HG03565 (cell line): Measurements from ENCODE around the gene BAHCC1.

Experiments used
- ATAC-seq: cut with Tn5 transposase; IDR thresholded peaks from one replicate; pipeline ENCODE4 v1.9.1; 2021; ENCODE audit warnings: mild to moderate bottlenecking, moderate library complexity; ENCODE audit not compliant: unreplicated experiment

BAHCC1 gene

DNA sequence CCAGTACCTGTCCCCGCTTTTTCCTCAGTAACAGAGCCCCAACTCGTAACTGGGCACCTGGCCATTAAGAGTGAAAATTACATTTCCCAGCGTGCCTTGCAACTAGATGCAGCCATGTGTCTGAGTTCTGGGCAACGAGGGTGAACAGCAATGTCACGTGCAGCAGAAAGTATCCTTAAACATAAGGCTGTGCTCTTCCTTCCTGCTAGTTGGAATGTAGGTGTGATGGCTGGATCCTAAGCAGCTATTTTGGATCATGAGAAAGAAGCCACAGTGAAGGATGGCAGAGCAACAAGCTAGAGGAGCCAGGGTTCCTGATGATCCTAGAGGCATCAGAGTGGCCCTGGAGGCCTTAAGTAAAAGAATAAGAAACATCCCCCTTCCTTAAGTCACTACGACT lies 81.4 kb downstream of the BAHCC1 start:
- ATAC-seq: no peak

DNA sequence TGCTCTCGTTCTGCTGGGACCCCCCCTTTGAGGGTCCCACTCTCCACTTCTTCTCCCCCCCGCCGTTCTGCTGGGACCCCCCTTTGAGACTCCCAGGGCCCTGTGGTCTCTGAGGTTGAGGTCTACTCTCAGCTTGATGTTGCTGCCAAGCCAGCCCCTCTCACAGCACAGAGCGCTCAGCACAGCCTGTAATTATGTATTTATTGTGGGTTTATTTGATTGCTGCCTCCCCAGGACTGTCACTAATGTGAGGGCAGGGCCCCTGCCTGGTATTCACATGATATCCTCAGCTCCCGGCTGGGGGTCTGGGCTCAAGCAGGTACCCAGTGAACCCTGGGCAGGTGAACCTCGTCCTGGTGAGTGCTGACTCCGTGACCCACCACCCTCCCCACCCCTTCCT lies 81.9 kb downstream of the BAHCC1 start:
- no peak for ATAC-seq

DNA sequence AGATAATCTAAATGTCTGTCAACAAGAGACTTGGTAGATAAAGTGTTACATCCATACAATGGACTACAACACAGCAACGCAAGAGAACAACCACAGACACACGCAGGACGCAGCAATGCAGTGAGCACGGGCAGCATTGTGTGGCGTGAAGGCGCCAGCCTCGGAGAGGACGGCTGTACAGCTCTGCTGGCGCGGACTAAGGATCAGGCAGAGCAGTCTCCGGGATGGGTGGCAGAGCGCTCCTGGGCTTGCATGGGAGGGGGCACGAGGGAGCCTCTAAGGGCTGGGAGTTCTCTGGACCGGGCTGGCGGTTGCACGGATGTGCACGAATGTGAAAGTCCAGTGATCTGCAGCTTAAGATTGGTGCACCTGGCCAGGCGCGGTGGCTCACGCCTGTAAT lies 82.9 kb downstream of the BAHCC1 start:
- ATAC-seq: no peak

DNA sequence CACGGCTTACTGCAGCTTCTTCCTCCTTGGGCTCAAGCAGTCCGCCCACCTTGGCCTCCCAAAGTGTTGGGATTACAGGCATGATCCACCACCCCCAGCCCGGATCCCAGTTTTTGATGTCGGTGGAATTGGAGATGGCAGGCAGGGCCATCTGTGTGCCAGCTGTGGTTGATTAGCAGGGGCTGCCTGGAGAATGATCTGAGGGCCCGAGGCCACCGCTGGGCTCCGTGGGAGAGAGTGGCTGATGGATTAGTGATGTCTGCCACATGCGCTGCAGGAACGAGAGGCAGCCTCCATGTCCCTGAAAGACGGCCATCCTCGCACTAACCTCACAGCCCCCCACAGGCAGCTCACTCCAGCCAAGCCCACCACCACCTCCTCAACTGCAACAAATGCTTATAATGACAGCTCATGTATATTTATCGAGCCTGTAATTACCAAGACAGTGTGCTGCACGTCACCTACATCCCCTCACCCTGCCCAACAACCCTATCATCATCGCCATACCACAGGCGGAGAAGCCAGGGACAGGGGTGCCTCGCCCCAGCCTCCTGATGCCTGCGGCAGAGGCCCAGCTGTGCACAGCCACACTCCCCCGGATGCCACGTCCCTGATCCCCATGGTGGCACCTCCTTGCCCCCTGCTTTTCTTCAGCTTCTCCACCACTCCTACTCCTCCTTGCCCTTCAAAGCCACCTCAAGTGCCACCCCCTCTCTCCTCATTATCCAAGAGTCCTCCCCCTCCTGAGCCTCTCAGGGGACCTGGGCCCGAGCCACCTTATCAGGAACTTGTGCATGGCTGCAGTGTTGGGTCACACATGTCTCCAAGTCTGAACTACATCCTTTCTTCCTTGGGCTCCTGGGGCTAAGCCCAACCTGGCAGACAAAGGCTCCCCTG lies 84.2 kb downstream of the BAHCC1 start:
- ATAC-seq: no peak

DNA sequence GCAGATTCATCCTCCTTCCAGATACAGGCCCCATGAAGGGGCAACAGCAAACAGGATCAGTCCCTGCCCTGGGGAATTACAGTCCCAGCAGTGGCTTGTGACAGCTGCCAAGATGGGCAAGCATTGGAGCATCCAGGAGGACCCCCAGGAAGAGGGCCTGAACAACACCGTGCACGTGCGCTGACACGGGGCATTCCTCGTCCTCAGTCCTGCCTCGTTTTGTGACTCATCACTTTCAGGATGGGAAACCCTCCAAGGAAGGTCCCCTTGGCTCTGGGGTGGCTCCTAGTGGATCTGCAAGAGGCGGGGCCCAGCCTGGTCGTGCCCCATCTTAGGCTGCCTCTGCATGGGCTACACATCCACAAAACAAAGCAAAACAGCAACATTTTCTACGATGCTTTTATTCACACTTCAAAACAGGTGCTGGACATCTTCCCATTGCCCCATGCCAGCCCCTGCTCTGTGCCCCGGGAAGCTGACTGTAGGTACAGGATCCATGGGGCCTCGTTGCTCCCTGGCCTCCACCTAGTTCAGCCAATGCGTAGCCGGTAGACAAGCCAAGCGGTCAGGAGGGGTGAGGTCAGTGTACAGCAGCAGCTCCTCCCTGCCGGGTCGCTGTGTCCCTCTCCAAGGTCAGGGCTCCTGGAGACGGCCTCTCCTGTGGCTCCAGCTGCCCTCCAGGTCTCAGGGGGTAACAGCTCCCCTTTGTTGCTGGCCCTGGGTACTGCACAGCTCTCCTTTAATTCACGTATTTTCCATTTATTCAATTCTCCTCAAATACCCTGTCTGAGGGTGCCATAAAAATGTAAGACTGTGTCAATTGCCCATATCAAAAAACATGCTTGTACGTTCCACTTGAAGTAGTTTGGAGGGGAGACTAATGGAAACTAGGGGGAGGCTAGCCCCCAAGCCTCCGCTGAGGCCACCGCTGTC lies 85.1 kb downstream of the BAHCC1 start:
- no peak for ATAC-seq

DNA sequence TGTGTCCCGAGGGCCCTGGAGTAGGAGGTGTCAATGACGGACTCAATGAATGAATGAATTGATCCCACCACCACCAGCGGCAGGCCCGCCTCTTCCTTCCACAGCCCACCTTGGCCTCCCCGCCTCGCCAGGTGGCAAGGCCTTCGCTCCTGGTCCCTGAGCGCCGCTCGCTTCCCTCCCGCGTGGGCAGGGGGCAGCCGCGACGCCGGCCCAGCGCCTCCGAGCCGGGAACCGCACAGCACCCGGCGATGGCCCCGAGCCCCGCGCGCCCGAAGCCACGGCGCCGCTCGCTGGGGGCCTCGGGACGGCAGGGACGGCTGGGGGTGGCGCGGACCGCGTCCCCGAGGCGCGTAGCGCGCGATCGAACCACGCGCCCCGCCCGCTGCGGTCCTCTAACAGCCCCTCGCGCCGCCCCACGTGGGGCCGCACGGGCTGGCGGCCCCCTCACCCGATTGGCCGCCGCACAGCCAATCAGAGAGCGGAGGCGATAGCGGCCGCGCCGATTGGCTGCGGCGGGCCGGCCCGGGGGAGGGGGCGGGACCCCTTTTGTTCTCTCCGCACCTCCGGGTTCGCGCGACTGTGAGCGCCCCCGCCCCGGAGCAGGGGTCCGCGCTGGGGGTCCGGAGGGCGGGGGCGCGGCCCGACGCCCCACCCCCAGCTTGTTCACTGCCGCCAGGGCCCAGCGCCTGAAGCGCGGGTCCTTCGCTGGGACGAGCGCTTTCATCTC lies 86.0 kb downstream of the BAHCC1 start:
- ATAC-seq: no peak

DNA sequence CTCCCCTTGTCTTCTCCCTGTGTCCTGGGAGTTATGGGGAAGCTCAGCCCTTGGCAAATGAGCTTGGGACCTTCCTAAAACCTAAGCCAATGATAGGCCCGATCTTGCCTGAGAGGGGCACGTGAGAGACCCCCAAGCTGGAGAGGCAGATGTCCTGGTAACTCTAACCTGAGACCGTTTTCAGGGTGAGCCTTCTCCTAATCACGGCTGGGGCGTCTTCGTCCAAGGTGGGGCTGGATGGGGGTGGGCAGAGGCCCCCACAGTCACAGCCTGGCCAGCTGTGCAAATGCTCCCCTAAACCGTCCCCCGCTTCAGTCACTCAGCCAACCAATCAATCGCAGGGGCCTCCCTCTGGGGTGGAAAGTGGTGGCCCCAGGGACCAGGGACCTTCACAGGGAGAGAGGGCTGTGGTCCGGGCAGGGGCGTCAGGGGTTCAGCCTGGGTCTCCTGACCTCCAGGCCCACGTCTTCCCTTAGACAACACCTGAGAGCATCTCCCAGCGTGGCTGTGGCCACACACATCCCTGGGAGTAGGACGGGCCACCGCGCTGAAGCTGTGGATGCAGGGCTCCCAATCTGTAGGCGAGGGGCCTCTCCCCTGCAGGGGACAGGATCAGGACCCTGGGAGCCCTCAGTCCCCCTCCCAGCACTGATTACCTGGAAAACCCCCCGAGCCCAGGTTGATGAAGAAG lies 86.7 kb downstream of the BAHCC1 start:
- no peak for ATAC-seq

DNA sequence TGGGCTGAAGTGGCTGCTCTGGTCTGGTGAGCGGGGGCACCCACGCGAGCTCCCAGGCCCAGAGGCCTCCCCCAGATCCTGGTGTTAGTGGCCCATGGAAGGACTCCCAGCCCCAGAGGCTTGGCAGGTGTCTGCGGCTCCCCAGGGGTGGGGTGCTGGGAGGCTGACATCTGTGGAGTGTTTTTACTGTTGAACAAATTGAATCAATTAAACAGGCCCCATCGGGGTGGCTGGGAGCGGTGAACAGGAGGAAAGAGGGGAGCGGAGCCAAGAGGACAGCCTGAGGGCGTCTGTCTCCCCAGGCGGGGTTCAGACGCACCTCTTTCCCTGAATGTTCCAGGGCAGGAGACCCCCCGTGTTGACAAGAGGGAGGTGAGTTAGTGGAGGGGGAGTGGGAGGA lies 87.4 kb downstream of the BAHCC1 start:
- ATAC-seq: no peak

DNA sequence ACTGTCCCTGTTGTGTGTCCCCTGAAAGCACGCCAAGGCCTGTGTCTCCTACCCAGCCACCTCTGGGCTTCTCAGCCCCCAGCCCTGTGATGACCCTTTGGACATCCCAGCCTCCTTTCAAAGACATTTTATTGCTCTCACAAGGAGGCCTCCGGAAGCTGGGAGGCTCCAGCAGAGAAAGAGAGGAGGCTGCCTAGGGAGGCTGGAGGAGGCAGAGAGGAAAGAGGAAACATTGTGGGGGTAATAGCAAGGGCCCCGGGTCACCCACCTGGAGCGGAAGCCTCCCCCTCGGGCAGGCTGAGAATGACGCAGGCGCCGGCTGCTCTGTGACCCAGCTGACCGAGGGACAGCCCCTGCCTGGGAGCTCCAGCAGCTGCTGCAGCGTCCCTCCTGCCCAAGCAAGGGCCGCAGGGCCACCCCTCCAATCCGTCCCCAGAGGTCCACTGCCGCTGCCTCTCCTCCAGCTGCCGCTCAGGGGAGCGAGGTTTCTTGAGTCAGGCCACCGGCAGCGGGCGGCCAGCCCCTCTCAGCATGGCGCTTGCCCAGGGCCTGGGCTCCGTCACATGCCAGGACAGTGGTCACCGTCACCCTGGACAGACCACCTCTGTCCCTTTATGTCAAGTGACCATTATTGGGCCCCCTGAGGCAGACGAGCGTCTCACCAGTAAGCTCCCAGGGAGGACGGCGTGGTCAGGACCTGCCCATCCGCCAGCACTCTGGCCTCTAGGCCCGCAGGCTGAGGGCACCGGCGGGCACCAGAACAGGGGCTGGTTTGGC lies 88.0 kb downstream of the BAHCC1 start:
- no peak for ATAC-seq

DNA sequence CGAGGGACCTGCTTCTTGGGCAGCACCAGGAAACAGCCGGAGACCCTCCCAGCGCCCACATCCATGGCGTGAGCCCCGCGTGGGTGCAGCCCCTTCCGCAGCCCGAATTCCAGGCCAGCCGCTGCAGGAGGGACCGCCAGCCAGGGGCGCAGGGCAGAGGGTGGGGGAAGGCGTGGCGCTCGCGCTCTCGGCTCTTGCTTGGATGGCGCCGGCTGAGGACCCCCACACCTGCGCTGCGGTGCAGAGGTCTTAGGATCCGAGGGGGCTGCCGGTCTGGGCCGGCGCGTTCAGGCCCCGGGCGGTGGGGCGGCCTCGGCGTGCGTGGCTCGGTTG lies 88.6 kb downstream of the BAHCC1 start:
- ATAC-seq: no peak

DNA sequence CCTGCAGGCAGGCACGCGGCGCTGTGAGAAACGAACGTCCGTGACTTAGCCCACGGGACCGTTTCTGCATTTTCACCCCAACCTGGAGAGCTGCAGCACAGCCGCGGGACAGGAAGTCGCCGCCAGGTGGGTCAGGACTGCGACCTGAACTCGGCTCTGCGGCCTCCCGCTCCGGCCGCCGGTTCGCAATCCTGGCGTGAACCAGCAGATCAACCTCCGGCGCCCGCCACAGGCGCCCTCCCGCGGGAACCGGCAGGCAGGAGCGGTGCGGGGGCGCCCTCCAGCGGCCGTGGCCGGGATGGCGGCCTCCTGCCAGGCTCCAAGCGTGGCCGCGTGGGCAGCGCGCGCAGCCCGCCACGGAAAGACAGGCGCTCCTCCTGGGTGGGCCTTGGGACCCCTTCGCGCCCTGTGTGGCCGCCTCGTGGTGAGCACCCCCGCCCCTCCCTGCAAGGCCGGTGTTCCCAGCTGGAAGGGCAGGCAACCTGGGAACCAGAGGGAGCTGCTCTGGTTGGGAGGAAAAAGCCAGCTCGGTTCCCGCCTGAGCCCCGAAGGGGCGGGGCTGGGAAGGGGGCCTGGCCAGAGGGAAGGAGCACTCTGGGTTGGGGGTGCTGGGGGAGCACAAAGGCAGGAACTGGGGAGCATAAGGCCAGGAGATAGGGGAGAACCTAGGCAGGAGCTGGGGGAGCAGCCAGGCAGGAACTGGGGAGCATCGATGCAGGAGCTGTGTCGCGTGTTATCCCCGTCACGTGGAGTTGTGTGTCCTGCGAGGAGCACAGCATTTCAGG lies 89.1 kb downstream of the BAHCC1 start:
- ATAC-seq: peak; percentile 70

DNA sequence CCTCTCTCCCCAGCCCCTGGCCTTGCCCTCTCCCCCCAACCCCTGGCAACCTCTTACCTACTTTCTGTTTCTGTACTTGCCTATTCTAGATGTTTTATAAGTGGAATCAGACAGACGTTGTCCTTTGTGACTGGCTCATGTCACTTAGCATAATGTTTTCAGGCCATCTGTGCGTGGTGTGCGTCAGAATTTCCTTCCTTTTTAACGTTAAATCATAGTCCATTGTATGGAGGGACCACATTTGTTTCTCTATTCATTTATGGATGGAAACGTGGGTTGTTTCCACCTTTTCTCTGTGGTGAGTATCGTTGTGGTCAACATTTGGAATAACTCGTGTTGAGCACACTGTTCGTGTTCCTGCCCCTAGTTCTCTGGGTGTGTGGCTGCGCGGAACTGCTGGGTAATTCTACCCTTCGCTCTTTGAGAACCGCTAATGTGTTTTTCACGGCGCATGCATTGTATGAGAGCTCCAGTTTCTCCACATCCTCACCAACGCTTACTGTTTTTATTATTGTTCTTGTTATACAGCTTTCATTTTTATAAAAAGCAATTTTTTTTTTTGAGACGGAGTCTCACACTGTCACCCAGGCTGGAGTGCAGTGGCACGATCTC lies 91.0 kb downstream of the BAHCC1 start:
- ATAC-seq: no peak

DNA sequence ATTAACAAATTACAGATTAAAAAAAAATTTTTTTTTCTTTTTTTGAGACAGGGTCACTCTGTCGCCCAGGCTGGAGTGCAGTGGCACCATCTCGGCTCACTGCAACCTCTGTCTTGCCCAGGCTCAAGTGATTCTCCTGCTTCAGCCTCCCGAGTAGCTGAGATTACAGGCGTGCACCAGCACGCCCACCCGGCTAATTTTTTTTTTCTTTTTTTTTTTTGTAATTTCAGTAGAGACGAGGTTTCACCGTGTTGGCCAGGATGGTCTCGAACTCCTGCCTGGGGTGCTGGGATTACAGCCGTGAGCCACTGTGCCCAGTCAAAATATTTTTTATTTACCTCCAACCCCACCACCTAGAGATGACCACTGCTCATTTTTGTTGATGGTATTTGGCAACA lies 91.8 kb downstream of the BAHCC1 start:
- ATAC-seq: no peak

DNA sequence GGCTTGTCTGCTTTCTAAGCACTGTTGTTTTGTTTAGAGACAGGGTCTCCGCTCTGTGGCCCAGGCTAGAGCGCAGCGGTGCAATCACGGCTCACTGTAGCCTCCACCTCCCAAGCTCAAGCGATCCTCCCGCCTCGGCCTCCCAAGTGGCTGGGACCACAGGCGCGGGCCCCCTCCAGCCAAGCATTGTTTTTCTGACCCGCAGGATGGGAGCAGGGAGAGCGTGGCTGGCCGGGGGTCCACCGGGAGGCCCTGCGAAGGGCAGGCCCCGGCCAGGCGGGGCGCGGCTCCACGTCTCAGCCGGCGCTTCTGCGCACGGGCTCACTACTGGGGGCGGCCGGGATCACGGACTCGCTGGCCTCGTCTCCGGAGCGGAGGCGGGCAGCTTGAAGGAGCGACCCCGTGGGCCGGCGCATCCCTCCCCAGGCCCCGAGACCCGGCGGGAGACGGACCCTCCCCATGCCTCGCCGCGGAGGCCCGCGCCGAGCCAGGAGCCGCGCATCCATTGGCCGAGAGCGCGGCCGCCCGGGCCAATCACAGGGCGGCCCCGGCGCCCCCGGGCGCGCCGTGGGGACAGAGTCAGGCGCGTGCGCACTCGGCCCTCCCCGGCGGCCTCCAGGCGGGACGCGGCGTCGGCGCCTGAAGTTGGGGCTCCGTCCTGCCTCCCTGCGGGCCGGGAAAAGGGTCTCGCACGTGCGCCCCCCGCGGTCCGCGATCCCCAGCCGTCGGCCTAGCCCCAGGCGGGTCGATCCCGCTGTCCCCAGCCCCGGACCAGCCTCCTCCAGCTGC lies 92.4 kb downstream of the BAHCC1 start:
- no peak for ATAC-seq

DNA sequence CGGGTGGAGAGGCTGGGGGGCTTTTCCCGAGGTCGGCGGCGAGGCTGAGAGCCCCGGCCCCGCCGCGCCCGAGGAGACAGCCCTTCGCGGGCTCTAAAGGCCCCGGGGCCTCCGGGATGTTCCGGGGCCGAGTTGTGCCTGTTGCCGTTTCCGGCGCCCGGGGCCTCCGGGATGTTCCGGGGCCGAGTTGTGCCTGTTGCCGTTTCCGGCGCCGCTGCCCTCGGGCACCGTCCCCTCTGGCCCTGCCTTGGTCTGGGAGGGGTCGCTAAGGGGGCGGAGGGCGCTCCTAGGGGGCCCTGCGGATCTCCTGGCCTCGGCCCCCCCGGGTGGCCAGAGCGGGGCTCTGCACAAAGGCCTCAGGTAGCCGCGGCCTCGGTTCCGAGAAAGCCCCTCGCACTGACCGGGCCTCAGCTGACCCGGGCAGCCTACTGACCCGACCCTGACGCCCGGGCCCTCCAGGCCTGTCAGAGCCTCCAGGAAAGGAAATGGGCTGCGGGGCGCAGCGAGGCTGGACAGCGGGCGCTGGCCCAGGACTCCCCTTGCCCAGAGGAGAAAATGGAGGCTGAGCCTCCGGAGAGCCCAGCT lies 93.1 kb downstream of the BAHCC1 start:
- ATAC-seq: no peak

DNA sequence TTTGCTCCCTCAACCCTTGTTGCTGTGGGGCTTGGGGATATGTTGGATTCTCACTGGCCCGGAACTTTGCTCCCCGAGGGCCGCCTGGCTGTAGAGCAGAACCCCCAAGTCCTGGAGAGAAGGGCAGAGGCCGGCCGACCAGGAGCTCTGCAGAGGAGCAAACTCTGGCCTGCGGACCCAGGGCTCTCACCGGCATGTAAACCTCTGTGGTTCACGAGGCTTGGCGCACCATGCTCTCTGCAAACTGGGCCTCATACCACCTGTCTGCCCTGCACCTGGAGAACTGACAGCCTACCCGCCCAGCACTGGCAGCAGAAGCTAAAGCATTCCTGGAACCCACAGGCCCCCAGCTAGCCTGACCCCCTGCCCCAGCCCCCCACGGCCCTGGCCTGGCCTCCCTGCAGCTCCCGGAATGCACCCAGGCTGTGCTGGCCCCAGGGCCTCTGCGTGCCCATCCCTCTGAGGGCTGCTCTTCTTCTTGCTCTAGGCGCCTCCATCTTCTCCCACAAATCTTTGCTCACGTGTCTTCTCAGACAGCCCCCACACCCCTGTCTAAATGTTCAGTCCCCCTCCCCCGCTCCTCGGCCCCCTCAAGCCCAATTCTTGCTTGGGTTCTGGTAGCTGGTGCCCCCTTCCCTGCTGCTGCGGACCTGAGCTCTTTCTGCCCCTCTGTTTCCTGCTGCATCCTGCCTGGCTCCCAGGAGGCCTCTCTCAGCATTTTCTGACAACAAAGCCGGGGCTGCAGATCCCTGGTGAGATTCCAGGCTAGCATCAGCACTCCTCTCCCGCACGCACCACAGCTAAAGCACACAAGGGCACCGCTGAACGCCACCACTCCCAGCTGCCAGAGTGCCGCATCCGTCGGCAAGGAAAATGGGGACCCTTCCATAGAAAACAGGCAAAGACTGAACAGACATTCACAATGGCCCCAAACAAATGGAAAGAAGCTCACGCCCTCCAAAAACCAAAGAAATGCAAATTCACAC lies 94.0 kb downstream of the BAHCC1 start:
- ATAC-seq: no peak
